A549 treated with Mapracorat at 1 μM for 4 hours (cell line): ENCODE data around the gene ZNF621. TPM values are rescaled to one million over a fixed set of nuclear protein-coding genes. Genes with fewer than 3 reads are reported as not detected.

Experiments
- total RNA-seq: library from RNA; stranded (reverse); fragments of 200-300 nt; extraction: Qiagen RNA extraction; gene quantifications from 5 replicates; pipeline ENCODE4 v1.2.3, GENCODE V29; 2022

ZNF621 gene
- 6.0 to 7.8 TPM (median 7.1 TPM) in 5 replicates for total RNA-seq

DNA sequence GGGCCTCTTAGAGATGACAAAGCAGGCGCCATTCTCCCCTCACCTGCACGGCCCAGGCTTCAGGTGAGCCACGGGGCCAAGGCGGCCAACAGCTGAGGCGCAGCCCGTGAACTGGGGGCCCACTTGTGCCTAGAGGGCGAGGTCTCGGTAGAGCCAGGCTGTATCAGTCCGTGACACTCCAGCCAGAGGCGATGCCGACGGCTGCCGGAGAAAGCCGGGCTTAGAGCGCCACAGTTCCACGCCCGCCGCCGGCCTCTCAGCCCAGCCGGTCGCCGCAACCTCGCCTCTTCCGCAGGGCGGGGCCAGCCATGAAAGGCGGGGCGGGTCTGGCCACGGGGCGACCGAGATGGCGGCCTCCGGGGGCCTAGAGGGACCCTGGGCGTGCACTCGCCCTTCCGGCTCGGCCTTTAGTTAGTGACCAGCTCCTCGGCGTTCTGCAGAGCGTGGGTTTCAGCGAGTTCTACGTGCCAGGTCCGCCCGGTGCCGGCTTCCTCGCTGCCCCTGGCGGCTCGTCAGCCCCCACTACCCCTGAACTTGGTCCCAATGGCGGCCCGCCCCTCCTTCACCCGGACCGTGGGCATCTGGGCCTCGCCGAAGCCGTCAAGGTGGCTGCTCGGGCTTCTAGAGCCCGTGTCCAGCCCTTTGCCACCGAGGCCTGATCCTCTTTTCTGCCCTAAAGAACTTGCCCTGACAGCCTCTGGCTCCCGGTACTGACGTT is at the start of gene ZNF621:
ZNF621 (plus strand) TSS at position 393 of the 718 bp plus-strand sequence. CDS start 881 bp downstream, outside the sequence.

DNA sequence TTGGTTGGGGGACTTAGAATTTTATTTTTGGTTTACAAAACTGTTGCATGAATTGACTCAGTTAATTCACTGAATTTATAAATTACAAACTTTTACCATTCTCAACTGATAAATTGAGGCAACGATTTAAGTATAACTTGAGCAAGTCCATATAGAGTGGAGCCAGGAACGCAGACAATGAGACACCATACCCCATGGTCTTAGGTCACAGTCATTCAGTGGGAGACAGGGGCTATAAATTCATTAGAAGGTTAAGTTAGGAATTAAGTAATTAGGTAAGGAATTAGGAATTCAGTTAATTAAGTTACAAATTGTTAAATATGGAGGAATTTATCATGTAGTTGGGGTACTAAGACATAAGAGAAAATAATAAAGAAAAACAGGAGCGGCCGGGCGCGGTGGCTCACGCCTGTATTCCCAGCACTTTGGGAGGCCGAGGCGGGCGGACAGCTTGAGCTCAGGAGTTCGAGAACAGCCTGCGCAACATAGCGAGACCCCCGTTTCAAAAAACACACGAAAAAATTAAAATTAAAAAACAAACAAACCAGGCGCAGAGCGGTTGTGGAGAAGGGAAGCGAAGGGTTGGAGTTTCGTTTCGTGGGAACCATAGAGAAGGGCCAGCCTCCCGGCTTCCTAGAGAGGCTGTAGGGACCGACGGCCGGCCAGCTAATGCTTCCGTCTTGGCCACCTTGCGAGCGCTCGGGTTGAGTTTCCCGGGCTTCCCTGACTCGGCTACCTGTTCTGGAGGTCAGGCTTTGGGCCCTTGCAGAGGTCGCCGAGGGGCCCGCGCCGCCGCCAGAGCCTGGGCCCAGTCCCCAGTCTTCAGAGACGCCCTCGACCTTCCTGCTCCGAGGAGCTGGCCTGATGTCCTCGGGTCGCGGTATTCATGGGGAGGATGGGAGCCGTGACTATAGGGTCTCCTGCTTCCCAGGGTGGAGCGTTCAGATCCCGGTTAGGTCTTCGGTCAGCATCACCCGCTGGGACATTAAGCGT is 48.0 kb upstream of the ZNF621 start, which contains the start of gene ZNF619:
ZNF619 (plus strand) TSS at position 645 of the 993 bp plus-strand sequence. CDS start 858 bp downstream, outside the sequence.

DNA sequence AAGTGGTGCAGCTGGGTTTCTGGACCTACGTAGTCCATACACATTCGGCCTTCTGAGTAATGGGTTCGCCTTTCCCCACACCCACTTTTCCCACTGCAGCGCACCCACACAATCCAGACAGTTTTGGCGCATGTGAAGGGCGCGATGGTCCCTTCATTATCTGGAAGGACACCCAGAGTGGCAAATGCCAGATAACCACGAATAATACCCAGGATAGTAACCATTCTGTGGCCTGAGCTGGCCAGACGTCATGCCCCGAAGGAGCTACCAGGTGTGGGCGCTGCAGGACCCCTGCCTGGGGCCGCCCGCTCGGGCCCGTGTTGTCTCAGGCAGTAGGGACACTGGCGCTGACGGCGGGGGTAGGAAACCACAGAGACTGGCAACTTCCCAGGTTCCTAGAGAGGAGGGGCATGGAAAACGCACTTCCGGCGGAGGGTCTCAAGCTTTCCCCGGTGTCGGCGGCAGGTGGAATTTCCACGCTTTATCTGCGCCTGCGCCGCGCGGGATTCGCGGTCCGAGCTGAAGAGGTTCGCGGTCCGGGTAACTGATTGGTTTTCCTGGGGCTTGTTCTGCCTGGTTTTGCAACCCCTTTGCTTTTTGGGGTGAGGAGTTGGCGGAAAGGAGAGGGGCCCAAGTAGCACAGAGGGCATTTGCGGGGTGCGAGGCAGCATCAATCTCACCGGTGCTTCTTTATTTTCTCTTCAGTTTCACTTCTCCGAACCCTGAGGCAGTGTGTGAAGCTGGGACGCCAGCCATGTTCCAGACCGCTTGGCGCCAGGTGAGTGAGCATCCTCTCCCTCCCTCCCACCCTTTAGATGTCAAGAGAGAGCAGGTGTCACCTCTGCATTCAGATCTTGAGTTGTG is 18.9 kb upstream of the ZNF621 start, which contains the start of gene ZNF620:
ZNF620 (plus strand) TSS at position 441 of the 864 bp plus-strand sequence; CDS start at position 755, 314 bp downstream.

Other genes with a start within 250 kb of the ZNF621 start
- 54.7 to 64.3 TPM (median 58.9 TPM) in 5 replicates for gene EIF1B, start 215.3 kb upstream of the ZNF621 start, total RNA-seq
- 0.05 TPM in 1 of 5 replicates, not detected in the others for gene ENTPD3, start 137.8 kb upstream of the ZNF621 start, total RNA-seq
- 728 to 785 TPM (median 737 TPM) in 5 replicates for gene RPL14, start 67.6 kb upstream of the ZNF621 start, total RNA-seq
- gene ZNF619, start 47.8 kb upstream of the ZNF621 start, total RNA-seq, result 1.5 to 1.9 TPM (median 1.7 TPM) in 5 replicates
- gene ZNF620, start 18.9 kb upstream of the ZNF621 start, total RNA-seq, result 1.4 to 1.8 TPM (median 1.5 TPM) in 5 replicates